GM18858 (cell line): ENCODE measurements around the gene EIF3I.

ENCODE experiments used
- ATAC-seq: cut with Tn5 transposase; IDR thresholded peaks from one replicate; pipeline ENCODE4 v1.9.1; 2021; ENCODE audit not compliant: unreplicated experiment

Gene EIF3I

DNA sequence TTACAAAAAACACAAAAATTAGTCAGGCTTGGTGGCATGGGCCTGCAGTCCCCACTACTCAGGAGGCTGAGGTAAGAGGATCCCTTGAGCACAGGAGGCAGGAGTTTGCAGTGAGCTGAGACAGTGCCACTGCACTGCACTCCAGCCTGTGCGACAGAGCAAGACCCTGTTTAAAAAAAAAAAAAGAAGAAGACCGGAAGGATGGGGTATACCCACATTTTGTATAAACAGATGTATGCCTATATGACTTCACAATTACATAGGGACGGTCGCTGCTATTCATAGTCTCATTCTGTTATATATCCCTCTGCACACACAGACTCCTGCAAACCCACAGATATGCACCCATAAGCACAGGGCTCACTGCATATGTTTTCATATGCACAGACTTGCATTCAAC lies 41.5 kb downstream of the EIF3I start:
- no peak for ATAC-seq

GRCh38 chr1:32265846-32266245 lies 43.6 kb downstream of the EIF3I start:
- ATAC-seq: no peak

- no peak for ATAC-seq
Observed at GRCh38 chr1:32266921-32267591, 44.8 kb downstream of the EIF3I start.

DNA sequence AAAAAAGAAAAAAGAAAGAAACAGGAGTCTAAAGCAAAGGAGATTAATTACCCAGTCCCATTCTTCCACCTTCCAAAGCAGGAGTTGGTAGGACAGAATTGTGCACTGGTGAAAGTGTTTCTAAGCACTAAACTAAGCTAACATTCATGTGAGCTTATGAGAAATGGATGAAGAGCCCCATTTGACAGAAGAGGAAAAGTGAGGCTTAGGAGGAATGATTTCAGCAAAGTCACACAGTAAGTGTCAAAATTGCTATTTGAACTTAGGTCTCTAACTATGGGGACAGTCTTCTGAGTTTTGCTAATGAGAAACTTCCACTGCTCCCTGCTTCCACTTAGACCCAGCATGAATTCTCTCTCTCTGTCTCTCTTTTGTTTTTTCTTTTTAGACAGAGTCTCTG lies 47.5 kb downstream of the EIF3I start:
- ATAC-seq: no peak

GRCh38 chr1:32272557-32273390 lies 50.6 kb downstream of the EIF3I start:
- ATAC-seq: no peak

GRCh38 chr1:32273391-32274208 lies 51.4 kb downstream of the EIF3I start:
- no peak for ATAC-seq

DNA sequence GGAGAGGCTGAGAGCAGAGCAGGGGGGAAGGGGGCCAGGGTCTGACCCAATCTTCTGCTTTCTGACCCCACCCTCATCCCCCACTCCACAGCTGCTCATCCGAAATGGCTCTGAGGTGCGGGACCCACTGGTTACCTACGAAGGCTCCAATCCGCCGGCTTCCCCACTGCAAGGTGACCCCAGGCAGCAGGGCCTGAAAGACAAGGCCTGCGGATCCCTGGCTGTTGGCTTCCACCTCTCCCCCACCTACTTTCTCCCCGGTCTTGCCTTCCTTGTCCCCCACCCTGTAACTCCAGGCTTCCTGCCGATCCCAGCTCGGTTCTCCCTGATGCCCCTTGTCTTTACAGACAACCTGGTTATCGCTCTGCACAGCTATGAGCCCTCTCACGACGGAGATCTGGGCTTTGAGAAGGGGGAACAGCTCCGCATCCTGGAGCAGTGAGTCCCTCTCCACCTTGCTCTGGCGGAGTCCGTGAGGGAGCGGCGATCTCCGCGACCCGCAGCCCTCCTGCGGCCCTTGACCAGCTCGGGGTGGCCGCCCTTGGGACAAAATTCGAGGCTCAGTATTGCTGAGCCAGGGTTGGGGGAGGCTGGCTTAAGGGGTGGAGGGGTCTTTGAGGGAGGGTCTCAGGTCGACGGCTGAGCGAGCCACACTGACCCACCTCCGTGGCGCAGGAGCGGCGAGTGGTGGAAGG lies 52.6 kb downstream of the EIF3I start:
- no peak for ATAC-seq

- no peak for ATAC-seq
Observed at GRCh38 chr1:32275424-32275823, 53.2 kb downstream of the EIF3I start.

GRCh38 chr1:32276032-32276782 lies 54.0 kb downstream of the EIF3I start:
- ATAC-seq: no peak
